Gastroesophageal sphincter (tissue), 4 donors: Measurements from ENCODE around the gene TFF2. TPM values are rescaled to one million over a fixed set of nuclear protein-coding genes. Genes with fewer than 3 reads are reported as not detected.

Experiments
- ATAC-seq: fragments of 150-250 bp; one replicate; pipeline ENCODE4 v1.9.1; 2016; ENCODE audit warnings: mild to moderate bottlenecking, moderate library complexity
- H3K27ac ChIP-seq, 4 donors: fragments of 200-600 bp; sonication (generic) in 3 of 4; 1 replicate in 3 of 4; 2 replicates in 1 of 4; pipeline ENCODE4 v1.5.1; 2016 to 2019
- H3K27me3 ChIP-seq: fragments of 200-600 bp; sonication (generic); one replicate; pipeline ENCODE4 v1.5.1; 2019
- H3K36me3 ChIP-seq, 2 donors: fragments of 200-600 bp; sonication (generic); one replicate each; pipeline ENCODE4 v1.5.1; 2019; ENCODE audit warnings: control low read depth in 1 of 2
- H3K4me1 ChIP-seq, 3 donors: fragments of 200-600 bp; sonication (generic); 1 replicate in 2 of 3; 2 replicates in 1 of 3; pipeline ENCODE4 v1.5.1; 2016 to 2019; ENCODE audit warnings: control low read depth in 2 of 3
- H3K4me3 ChIP-seq, 2 donors: fragments of 200-600 bp; sonication (generic); one replicate each; pipeline ENCODE4 v1.5.1; 2019; ENCODE audit warnings: mild to moderate bottlenecking in 1 of 2, moderate library complexity in 1 of 2
- H3K9me3 ChIP-seq, 3 donors: fragments of 200-600 bp; sonication (generic); one replicate each; pipeline ENCODE4 v1.5.1; 2017 to 2019; ENCODE audit warnings: control low read depth in 2 of 3
- CTCF ChIP-seq, 4 experiments: fragments of 200-600 bp in 2 of 4; fragments of 450-650 bp in 2 of 4; sonication (generic) in 1 of 4; IDR thresholded peaks; one replicate each; pipeline ENCODE4 v1.5.1; 2017 to 2019; ENCODE audit warnings: antibody characterized with exemption in 4 of 4, mild to moderate bottlenecking in 2 of 4, moderate library complexity in 2 of 4
- EP300 ChIP-seq: sonication (generic); formaldehyde crosslinking; IDR thresholded peaks from one replicate; pipeline ENCODE4 v1.6.1; 2017; ENCODE audit warnings: antibody characterized with exemption, mild to moderate bottlenecking
- POLR2A ChIP-seq, 2 donors: fragments of 450-650 bp; IDR thresholded peaks; one replicate each; pipeline ENCODE4 v1.6.1; 2017; ENCODE audit warnings: antibody characterized with exemption in 2 of 2, mild to moderate bottlenecking in 2 of 2, moderate library complexity in 1 of 2
- POLR2AphosphoS5 ChIP-seq: sonication (generic); formaldehyde crosslinking; IDR thresholded peaks from one replicate; pipeline ENCODE4 v1.6.1; 2017; ENCODE audit warnings: antibody characterized with exemption
- WGBS, 2 donors: methylation state at CpG; one replicate each; pipeline ENCODE4 v1.1.5; 2018; ENCODE audit warnings: low coverage in 1 of 2; 5-methylcytosine and 5-hydroxymethylcytosine counted together
- total RNA-seq, 4 donors: library from RNA; depleted of rRNA; stranded (reverse); fragments of >200 nt; gene quantifications; one replicate each; pipeline ENCODE4 v1.1.0, GENCODE V29; 2016

TFF2 gene
- total RNA-seq, 4 donors from 2014 or later: not detected

- Histone ChIP-seq H3K9me3 (no peaks in the 10 kb centered on the region), H3K27ac (no peak overlapping the region), H3K4me1 (peaks cover 0 to 14% (median 7%) of the 10 kb centered on the region in 3 donors), H3K36me3 (no peaks in the 10 kb centered on the region), H3K27me3 (peaks cover 44% of the 10 kb centered on the region), H3K4me3 (no peak overlapping the region)
- 77 to 78% methylated on average over 11 to 15 of the region's 22 CpGs for WGBS, 2 donors
- TF ChIP-seq POLR2AphosphoS5 (no peak), EP300 (no peak), POLR2A (IDR thresholded peaks at IDR 0.05) (no peak)
- no peak for ATAC-seq
These were observed 46.0 kb downstream of the TFF2 start for GRCh38 chr21:42304556-42305454.

- Histone ChIP-seq H3K27ac (no peak overlapping the region), H3K4me3 (no peak overlapping the region), H3K9me3 (no peaks in the 10 kb centered on the region), H3K36me3 (no peaks in the 10 kb centered on the region), H3K4me1 (peaks cover 0 to 8% (median 3%) of the 10 kb centered on the region in 3 donors), H3K27me3 (peaks cover 31% of the 10 kb centered on the region)
- ATAC-seq: no peak
- WGBS, 2 donors: 68 to 91% methylated on average over 3 of the region's 3 CpGs
- no peak for TF ChIP-seq EP300
- TF ChIP-seq CTCF (IDR thresholded peaks at IDR 0.05): no peak
- no peak for TF ChIP-seq POLR2A (IDR thresholded peaks at IDR 0.05)
- no peak for TF ChIP-seq POLR2AphosphoS5
These were observed 47.4 kb downstream of the TFF2 start for GRCh38 chr21:42303443-42303842.

GRCh38 chr21:42302794-42303193, 48.0 kb downstream of the TFF2 start:
- Histone ChIP-seq H3K36me3 (peaks cover 0 to 2% of the 10 kb centered on the region in 2 donors), H3K27ac (peak overlapping the region in 2 of 4 donors; percentile 59 to 68), H3K4me3 (no peak overlapping the region), H3K27me3 (peaks cover 24% of the 10 kb centered on the region), H3K4me1 (peaks cover 0 to 8% (median 3%) of the 10 kb centered on the region in 3 donors), H3K9me3 (no peaks in the 10 kb centered on the region)
- TF ChIP-seq POLR2AphosphoS5: no peak
- no peak for TF ChIP-seq EP300
- TF ChIP-seq POLR2A (IDR thresholded peaks at IDR 0.05): no peak
- no peak for TF ChIP-seq CTCF (IDR thresholded peaks at IDR 0.05)
- ATAC-seq: no peak
- 42 to 45% methylated on average over 1 to 2 of the region's 7 CpGs for WGBS, 2 donors

- Histone ChIP-seq H3K4me1 (peaks cover 0 to 8% (median 3%) of the 10 kb centered on the region in 3 donors), H3K27ac (peak overlapping the region in 3 of 4 donors; percentile 48 to 68 (median 59)), H3K4me3 (no peak overlapping the region), H3K27me3 (peaks cover 18% of the 10 kb centered on the region), H3K9me3 (no peaks in the 10 kb centered on the region), H3K36me3 (peaks cover 0 to 9% of the 10 kb centered on the region in 2 donors)
- no peak for ATAC-seq
- WGBS, 2 donors: 70 to 100% methylated on average over 1 to 3 of the region's 12 CpGs
- TF ChIP-seq CTCF (IDR thresholded peaks at IDR 0.05) (no peak), POLR2AphosphoS5 (no peak)
These were observed 48.6 kb downstream of the TFF2 start for GRCh38 chr21:42302076-42302650.

- Histone ChIP-seq H3K4me3 (no peak overlapping the region), H3K27me3 (peaks cover 12% of the 10 kb centered on the region), H3K36me3 (peaks cover 0 to 15% of the 10 kb centered on the region in 2 donors), H3K9me3 (no peaks in the 10 kb centered on the region), H3K4me1 (peaks cover 0 to 8% (median 3%) of the 10 kb centered on the region in 3 donors), H3K27ac (peak overlapping the region in 3 of 4 donors; percentile 48 to 68 (median 67))
- WGBS, 2 donors: 73 to 80% methylated on average over 4 to 16 of the region's 20 CpGs
- peak; percentile 73 for ATAC-seq
- TF ChIP-seq POLR2AphosphoS5: peak; percentile 51
- no peak for TF ChIP-seq CTCF (IDR thresholded peaks at IDR 0.05)
These were observed 49.3 kb downstream of the TFF2 start for GRCh38 chr21:42301371-42302075.
